Measurements from ENCODE around the gene PRXL2B. TPM values are rescaled to one million over a fixed set of nuclear protein-coding genes. Genes with fewer than 3 reads are reported as not detected.
A peak's percentile ranks its signal among the peaks of the same experiment; 100 is the strongest.

The PRXL2B gene
- total RNA-seq, 6 experiments from 2014 or later = 5.1 to 18.6 (median 11.1) TPM

DNA sequence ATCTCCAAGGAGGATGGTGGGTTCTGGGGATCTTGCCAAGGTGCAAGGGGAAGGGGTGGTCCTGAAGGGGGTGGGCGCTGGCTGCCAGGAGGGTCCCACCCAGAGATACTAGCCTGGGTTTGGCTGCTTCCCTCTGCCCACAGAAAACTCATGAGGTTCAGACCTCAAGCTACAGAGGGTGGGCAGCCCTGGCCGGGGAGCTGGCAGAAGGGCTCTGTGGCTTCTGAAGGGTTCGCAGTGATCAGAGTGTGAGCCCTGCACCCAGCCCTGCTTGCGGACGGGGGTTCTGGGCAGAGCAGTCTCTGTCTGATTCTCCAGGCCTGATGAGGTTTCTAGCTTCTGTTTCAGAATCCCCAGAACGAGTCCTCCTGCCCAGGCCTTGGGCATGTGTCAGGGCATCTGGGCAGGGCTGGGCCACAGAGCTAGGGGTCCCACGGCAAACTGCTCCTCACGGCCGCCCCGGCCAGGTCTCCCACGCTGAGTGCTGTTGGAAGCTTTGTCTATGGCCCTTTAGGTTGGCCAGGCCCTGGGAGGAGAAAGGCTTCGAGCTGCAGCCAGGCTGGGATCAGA lies 46.9 kb downstream of the PRXL2B start:
- intact Hi-C loops (cut with DNase I) = no loop called here
- H3K27me3 ChIP-seq = no peaks in the 10 kb centered on the region

DNA sequence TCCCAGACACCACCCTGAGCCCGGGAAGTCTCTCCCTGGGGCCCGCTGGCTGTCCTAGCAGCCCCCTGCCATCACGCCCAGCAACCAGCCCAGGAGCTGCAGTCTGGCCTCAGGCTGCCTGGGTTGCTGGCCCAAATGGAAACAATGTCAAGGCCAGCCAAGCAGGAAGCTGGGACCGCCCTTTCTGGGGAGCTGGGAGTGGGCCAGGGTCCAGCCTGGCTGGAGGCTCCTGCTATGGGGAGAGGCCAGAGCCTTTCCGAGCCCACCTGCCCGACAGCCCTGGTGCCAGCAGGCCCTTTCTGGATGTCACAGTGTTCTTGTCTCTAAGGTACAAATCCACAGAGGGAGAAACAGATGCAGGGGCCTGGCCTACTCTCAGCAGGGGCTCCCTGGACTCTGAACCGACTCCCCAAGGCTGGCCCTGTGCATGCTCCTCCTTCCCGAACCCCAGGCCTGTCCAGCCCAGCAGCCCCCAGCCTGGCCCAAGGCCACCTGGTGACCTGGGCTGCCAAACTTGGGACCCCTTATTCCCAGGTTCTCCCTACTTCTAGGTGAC lies 47.4 kb downstream of the PRXL2B start:
- DNase-seq (peak in 1 of 3 donors; percentile 33), ATAC-seq (no peak)
- WGBS (ENCODE audit: insufficient coverage, low coverage, low lambda C conversion rate, missing lambda C conversion rate) = no CpG with 5 or more reads among the region's 8 CpGs
- TF ChIP-seq, protein P1, sequence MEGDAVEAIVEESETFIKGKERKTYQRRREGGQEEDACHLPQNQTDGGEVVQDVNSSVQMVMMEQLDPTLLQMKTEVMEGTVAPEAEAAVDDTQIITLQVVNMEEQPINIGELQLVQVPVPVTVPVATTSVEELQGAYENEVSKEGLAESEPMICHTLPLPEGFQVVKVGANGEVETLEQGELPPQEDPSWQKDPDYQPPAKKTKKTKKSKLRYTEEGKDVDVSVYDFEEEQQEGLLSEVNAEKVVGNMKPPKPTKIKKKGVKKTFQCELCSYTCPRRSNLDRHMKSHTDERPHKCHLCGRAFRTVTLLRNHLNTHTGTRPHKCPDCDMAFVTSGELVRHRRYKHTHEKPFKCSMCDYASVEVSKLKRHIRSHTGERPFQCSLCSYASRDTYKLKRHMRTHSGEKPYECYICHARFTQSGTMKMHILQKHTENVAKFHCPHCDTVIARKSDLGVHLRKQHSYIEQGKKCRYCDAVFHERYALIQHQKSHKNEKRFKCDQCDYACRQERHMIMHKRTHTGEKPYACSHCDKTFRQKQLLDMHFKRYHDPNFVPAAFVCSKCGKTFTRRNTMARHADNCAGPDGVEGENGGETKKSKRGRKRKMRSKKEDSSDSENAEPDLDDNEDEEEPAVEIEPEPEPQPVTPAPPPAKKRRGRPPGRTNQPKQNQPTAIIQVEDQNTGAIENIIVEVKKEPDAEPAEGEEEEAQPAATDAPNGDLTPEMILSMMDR (IDR thresholded peaks at IDR 0.05) = no peak
- Histone ChIP-seq H3K36me3 (no peaks in the 10 kb centered on the region), H3K4me3 (no peak overlapping the region), H3K27me3 (no peaks in the 10 kb centered on the region), H3K9me3 (peaks cover 0 to 3% (median 0%) of the 10 kb centered on the region in 4 donors), H3K27ac (no peak overlapping the region), H3K4me1 (no peaks in the 10 kb centered on the region)
- intact Hi-C loops (cut with DNase I) = no loop called here

More for the DNA sequence above, 46.9 kb downstream of the PRXL2B start:
- no peak for TF ChIP-seq POLR2A (IDR thresholded peaks at IDR 0.05)
- TF ChIP-seq, protein P1 (IDR thresholded peaks at IDR 0.05) = no peak
- no peak overlapping the region for H3K27ac ChIP-seq
- H3K36me3 ChIP-seq = no peaks in the 10 kb centered on the region
- peaks cover 0 to 3% (median 0%) of the 10 kb centered on the region in 4 donors for H3K9me3 ChIP-seq
- no peaks in the 10 kb centered on the region for H3K4me1 ChIP-seq
- ATAC-seq (no peak), DNase-seq (no peak)
- no peak overlapping the region for H3K4me3 ChIP-seq
- no CpG with 5 or more reads among the region's 12 CpGs for WGBS (ENCODE audit: insufficient coverage, low coverage, low lambda C conversion rate, missing lambda C conversion rate)

DNA sequence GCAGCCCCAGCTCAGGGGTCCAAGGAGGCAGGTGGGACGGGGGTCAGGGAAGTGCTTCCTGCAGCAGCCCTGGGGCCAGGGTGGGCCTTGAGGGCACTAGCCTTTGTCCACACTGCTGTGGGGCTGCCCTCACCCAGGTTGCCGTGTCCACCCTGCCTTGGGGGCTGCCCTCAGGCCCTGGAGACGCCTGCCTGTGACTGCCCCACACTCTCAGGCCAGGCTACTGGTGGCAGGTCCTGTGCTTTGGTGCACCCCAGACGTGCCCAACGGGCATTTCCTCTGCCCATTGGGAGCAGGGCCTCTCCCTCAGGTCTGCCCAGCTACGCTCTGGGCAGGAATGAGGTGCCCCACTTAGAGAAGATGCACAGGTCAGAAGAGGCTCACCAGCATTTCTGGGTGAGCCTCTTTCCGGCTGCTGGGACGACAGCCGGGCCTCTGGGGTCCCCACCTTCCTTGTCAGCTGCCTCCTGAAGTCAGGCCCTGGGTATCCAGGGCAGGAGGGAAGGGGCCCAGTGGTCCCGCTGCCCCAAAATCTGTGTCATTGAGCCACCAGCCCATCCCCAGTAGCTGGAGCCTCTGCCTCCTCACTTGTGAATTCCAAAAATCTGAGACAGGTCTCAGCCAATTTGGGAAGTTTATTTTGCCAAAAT lies 48.9 kb downstream of the PRXL2B start:
- Histone ChIP-seq H3K4me3 (no peak overlapping the region), H3K36me3 (no peaks in the 10 kb centered on the region), H3K27me3 (no peaks in the 10 kb centered on the region), H3K27ac (no peak overlapping the region), H3K4me1 (no peaks in the 10 kb centered on the region), H3K9me3 (peaks cover 0 to 3% (median 0%) of the 10 kb centered on the region in 4 donors)
- DNase-seq (no peak), ATAC-seq (no peak)
- no peak for TF ChIP-seq POLR2A (IDR thresholded peaks at IDR 0.05)
- TF ChIP-seq, protein P1 (IDR thresholded peaks at IDR 0.05) = no peak
- intact Hi-C loops (cut with DNase I) = no loop called here
- no CpG with 5 or more reads among the region's 10 CpGs for WGBS (ENCODE audit: insufficient coverage, low coverage, low lambda C conversion rate, missing lambda C conversion rate)

DNA sequence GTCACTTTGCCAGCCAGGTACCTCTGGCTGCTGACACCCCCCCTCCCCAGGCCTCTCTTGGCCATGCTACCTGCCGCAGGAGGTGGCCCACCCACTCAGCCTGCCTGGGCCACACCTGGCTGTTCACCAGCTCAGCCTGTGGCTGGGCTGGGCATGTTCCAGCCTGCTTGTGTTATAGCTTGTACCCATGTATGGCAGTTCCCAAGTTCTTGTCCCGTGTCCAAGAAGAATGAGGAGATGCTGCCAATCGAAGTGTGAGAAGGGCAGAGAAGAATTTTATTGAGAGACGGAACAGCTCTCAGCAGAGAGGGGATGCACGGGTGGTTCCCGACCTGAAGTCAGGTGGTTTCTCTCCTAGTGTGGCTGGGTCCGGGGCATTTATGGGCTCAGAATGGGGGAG lies 50.2 kb downstream of the PRXL2B start:
- no peaks in the 10 kb centered on the region for H3K27me3 ChIP-seq
- no peak overlapping the region for H3K4me3 ChIP-seq
- ATAC-seq = no peak
- H3K9me3 ChIP-seq = peaks cover 0 to 3% (median 0%) of the 10 kb centered on the region in 4 donors
- 87% methylated on average over 6 of the region's 7 CpGs for WGBS (ENCODE audit: insufficient coverage, low coverage, low lambda C conversion rate, missing lambda C conversion rate)
- TF ChIP-seq POLR2A (IDR thresholded peaks at IDR 0.05) = no peak
- TF ChIP-seq, protein P1 (IDR thresholded peaks at IDR 0.05) = no peak
- no peak for DNase-seq
- H3K4me1 ChIP-seq = peaks cover 0 to under 1% (median 0%) of the 10 kb centered on the region in 4 donors
- H3K36me3 ChIP-seq = no peaks in the 10 kb centered on the region
- intact Hi-C loops (cut with DNase I) = no loop called here
- H3K27ac ChIP-seq = no peak overlapping the region

Measured in right lobe of liver (tissue), 6 donors.